GM23248 (cell line): ENCODE data around the gene CMIP.

Source experiments
- EZH2 ChIP-seq: fragments of 200-600 bp; sonication (generic); IDR thresholded peaks from 2 replicates; pipeline ENCODE4 v1.6.1; 2018; ENCODE audit warnings: antibody characterized with exemption, mild to moderate bottlenecking; ENCODE audit not compliant: insufficient read depth, poor library complexity, severe bottlenecking
- EZH2phosphoT487 ChIP-seq: fragments of 200-600 bp; sonication (generic); IDR thresholded peaks from 2 replicates; pipeline ENCODE4 v1.6.1; 2018; ENCODE audit warnings: antibody characterized with exemption, moderate library complexity, mild to moderate bottlenecking, low read depth; ENCODE audit not compliant: insufficient read depth

DNA sequence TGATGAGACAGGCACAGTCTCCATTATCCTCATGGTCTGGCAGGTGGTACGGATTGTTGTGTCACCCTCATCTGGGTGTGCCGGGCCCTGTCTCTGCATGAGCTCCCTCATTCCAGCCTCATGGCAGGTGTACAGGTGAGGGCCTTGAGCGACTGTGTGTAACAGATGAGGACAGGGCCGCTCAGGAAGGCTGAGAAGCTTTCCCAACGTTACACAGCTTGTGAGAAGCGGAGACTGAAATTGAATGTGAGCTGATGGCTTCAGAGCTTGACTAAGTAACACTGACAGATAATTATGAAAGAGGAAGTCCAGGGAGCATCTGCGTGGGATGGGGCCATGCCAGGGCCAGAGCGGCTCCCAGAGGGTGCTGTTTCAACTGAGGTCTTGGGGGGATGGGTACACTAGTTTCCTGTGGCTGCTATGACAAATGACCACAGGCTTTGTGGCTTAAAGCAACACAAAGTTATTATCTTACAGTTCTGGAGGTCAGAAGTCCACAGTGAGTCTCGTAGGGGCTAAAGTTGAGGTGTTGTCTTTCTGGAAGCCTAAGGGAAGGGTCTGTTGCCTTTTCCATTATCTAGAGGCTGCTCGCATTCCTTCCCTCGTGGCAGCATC is 36.7 kb downstream of the CMIP start:
- TF ChIP-seq EZH2phosphoT487 (no peak), EZH2 (no peak)
